HCT116 (cell line): ENCODE data around the gene ELP5.

Experiments
- EZH2phosphoT487 ChIP-seq: fragments of 200-600 bp; IDR thresholded peaks from 2 replicates; pipeline ENCODE4 v1.6.1; 2018; ENCODE audit warnings: antibody characterized with exemption, borderline replicate concordance
- POLR2A ChIP-seq: IDR thresholded peaks from 2 replicates; pipeline ENCODE4 v1.7.0; 2011; ENCODE audit warnings: borderline replicate concordance; ENCODE audit not compliant: insufficient read depth, insufficient read length; ENCODE audit errors: extremely low read depth
- ZNF274 ChIP-seq: fragments of 200-500 bp; sonication (Bioruptor generic); IDR thresholded peaks from 2 replicates; pipeline ENCODE4 v1.6.1; 2014; ENCODE audit warnings: mild to moderate bottlenecking, low read depth, low read length, inconsistent platforms
- TF ChIP-seq, protein P1 (sequence below), 3 experiments: fragments of 200-600 bp in 1 of 3; sonication (generic) in 1 of 3; IDR thresholded peaks in 2 of 3; conservative IDR thresholded peaks in 1 of 3; 2 replicates each; pipeline ENCODE4 v1.5.1; 2012 to 2017; ENCODE audit warnings: low read depth in 2 of 3, low read length in 2 of 3, antibody characterized with exemption in 1 of 3, borderline replicate concordance in 1 of 3, control low read depth in 1 of 3, mild to moderate bottlenecking in 1 of 3, mixed read lengths in 1 of 3, mixed run types in 1 of 3, moderate library complexity in 1 of 3; ENCODE audit not compliant: insufficient read depth in 1 of 3
- TF ChIP-seq, protein P2 (sequence below): IDR thresholded peaks from 2 replicates; pipeline ENCODE4 v1.6.1; 2012

DNA sequence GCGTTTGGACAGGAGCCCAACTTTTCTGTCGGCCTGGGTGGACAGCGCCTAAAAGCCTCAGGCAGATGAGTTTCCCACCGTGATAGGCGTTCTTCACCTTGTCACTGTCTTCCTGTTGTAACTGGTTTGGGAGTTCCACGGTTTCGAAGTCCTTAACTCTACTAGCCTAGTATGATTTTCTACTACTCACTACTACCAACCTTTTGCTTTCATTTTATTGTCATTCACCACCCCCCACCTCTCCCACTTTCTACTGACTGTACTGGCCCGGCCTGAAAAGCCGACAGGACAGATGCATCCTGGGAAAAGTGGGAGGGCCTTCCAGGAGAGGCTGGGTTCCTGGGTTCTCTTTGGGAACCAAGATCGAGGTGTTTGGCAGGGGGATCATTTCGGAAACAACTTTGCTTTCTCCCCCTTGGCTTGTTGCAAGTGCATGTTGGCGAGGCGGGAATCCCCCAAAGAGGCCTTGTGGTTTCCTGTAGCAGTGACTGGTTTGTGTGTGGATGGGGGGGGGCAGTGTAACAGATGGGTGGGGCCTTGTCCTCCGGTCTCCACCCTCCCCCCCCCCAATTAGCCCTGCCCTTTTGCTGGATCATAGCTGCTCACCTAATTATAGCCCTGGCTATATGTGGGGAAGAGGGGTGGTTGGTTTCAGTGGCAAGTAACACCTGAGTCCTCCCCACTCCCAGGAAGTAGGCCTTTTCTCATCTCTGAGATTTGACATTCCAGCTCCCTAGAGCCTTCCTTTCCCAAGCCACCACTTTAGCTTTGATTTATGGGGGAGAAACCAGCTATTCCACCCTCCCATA is 56.8 kb downstream of the ELP5 start:
- TF ChIP-seq, protein P1, sequence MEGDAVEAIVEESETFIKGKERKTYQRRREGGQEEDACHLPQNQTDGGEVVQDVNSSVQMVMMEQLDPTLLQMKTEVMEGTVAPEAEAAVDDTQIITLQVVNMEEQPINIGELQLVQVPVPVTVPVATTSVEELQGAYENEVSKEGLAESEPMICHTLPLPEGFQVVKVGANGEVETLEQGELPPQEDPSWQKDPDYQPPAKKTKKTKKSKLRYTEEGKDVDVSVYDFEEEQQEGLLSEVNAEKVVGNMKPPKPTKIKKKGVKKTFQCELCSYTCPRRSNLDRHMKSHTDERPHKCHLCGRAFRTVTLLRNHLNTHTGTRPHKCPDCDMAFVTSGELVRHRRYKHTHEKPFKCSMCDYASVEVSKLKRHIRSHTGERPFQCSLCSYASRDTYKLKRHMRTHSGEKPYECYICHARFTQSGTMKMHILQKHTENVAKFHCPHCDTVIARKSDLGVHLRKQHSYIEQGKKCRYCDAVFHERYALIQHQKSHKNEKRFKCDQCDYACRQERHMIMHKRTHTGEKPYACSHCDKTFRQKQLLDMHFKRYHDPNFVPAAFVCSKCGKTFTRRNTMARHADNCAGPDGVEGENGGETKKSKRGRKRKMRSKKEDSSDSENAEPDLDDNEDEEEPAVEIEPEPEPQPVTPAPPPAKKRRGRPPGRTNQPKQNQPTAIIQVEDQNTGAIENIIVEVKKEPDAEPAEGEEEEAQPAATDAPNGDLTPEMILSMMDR (IDR thresholded peaks at IDR 0.05 in 2 of 3, conservative IDR thresholded peaks at IDR 0.05 in 1 of 3; ENCODE audit: borderline replicate concordance in 1 of 3, insufficient read depth in 1 of 3, low read depth in 2 of 3, low read length in 2 of 3): no peak
- TF ChIP-seq, protein P2, sequence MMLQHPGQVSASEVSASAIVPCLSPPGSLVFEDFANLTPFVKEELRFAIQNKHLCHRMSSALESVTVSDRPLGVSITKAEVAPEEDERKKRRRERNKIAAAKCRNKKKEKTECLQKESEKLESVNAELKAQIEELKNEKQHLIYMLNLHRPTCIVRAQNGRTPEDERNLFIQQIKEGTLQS: no peak
- TF ChIP-seq POLR2A (peak; percentile 62), ZNF274 (no peak), EZH2phosphoT487 (no peak)
